ENCODE results near the gene SOST.

Gene SOST

DNA sequence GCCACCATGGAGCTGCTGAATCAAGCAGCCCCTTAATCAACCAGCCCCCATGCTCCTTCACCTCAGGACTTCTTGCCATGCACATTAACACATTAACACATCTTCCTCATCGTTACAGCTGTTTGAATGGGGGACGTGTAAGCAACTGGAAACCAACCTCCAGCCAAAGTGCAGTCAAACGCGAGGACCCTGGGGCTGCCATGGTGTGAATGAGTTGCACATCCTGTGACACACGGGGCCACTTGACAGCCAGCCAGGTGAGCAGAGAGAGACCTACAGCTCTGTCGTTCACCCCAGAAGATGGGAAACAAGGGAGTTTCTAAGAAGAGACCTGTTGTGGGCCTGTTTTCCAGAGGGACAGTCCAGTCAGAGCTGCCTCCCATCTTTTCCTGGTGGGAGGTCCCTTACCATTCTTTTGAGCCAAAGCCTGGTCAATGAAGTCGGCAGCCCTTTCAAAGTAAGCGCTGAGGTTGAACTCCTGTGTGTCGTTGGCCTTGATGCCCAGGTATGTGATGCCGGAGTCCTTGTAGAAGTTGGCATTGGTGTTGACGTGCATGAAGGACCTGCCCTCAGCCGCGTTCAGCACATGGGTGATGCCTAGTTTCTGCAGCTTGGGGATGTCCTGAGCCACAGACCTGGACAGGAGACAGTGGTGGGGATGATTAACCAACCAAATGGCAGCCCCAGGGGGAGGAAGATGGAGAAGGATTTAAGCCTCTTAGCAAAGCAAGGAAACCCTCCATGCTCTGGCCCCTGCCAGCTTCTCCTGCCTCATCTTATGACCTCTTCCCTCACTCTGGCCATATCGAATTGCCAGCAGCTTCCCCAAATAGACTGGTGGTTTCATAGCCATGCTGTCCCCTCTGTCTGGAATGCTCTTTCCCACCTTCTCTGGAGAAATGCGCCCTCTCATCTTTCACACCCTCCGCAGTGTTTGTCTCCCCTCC, 16.0 kb upstream of the SOST start:
- in situ Hi-C loops (cut with MboI; ENCODE audit: low sequenced_read_pairs): no loop called here

DNA sequence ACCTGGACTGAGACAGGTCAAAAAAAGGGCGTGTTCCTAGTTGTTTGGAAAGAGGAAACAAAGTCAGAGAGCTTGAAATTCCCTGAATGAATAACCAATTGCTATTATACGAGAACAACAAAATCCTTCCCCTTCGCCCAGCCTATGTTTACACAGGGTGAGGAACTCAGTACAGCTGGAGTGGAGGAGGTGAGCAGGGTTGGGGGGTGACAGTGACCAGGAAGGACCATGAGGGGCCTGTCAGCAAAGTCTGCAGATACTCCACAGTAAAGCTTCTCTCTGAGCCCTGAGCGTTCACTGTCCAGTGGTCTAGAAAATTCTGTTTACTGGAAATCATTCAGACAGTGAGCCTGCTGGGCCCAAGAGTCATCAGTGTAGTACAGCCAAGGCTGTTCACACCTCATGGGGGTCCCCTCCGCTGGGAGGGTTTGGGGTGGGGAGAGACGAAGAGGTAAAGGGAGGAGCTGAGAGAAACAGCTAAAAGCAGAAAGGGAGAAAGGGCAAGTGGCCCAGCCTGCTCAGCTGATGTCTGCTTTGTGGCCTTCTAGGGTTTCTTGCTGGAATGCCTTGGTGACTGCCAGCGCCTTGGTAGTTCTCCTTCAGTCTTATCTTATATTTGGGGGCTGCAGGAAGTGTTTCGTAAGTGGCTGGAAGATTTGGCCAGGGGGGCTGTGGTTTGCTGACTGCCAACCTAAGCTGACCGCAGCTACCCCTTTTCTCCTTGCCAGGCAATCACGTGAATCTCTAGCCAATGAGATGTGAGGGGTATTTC, 14.5 kb upstream of the SOST start:
- in situ Hi-C loops (cut with MboI; ENCODE audit: low sequenced_read_pairs): no loop called here

DNA sequence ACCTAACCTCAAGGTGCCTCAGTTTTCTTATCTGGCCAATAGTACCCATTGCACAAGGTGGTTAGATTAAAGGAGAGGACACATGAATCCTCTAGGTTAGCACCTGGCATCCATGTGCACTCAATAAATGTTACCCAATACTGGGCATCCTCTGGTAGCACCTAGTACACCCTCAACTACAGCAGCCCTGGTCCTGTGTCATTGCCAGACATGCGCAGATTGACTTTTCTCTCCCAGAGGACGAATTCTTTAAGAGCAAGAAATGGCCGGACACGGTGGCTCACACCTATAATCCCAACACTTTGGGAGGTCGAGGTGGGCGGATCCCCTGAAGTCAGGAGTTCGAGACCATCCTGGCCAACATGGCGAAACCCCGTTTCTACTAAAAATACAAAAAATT, 12.9 kb upstream of the SOST start:
- in situ Hi-C loops (cut with MboI; ENCODE audit: low sequenced_read_pairs): no loop called here

DNA sequence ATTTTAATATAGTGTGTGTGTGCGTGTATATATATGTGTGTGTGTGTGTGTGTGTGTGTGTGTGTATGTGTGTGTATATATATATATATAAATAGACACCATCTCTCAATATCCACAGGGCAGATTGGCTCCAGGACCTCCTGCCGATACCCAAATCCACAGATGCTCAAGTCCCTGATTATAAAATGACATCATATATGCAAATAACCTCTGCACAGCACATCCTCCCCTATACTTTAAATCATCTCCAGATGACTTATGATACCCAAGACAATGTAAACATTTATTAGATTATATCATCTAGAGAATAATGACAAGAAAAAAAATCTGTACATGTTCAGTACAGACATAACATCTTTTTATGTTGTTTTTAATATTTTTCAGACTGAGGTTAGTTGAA, 12.4 kb upstream of the SOST start:
- in situ Hi-C loops (cut with MboI; ENCODE audit: low sequenced_read_pairs): no loop called here

DNA sequence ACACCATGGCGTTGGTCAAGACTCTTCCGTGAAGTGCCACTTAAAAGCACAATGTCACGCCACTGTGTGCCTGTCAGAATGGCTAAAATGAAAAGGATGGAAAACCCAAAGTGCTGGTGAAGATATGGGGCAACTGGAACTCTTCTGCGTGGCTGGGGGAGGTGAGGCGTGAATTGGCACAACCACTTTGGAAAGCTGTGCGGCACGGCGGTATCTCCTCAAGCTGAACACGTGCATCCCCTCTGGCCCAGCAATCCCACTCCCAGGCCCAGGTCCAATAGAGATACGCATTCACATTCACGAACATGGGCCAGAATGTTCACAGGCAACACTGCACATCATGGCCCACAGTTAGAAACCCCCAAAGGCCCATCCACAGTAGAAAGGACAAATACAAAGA, 11.3 kb upstream of the SOST start:
- in situ Hi-C loops (cut with MboI; ENCODE audit: low sequenced_read_pairs): no loop called here

DNA sequence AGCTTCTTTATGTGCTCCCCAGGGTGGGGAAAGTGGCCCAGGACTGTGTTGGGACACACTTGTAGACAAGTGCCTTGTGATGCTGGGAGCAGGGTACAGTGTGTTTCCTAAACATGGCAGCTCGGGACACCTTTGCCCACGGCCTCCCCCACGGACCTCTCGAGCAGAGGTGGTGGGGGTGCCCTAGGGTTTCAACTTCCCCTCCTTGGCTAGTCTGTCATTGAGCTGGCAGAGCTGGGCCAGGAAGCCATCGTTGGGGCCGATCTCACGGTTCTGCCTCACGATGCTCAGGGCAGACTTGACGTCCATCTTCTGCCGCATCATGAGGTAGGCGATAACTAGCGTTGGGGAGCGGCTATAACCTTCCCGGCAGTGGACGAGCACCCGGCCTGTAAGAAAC, 10.8 kb upstream of the SOST start:
- in situ Hi-C loops (cut with MboI; ENCODE audit: low sequenced_read_pairs): no loop called here

DNA sequence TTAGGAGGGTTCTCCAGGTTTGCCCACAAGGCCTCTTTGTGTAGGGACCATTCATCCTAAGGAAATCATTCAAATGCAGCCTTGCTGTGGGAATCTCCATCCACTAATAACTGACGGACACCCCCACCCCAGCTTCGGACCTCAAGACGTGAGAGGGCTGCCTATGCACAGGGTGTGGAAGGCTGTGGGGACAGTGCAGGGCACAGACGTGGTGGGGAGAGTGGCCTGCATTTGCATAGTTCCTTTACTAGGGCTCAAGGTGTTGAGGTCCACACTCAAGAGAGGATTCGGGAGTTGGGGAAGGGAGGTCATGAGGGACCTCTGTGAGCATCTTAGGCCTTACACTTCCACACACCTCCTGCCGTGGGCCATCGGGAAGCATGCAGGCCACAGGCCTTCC, 10.4 kb upstream of the SOST start:
- in situ Hi-C loops (cut with MboI; ENCODE audit: low sequenced_read_pairs): no loop called here

DNA sequence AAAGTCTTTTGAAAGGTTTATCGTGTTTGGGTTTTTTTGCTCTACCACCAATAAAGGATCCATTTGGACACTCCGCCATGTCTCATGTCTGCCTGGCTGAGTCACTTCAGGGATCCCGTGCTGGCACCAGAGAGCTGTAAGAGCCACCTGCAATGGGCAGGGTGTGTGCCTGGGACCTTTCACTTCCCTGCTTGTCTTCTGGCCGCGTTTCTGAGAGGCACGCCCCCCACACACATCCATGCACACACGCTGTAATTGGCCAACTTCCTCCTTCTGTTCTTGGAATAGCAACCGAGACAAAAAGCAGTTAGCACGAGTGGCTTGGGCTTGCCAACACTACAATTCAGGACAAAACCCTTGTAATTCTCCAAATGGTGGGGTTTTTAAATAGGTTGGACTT, 9.8 kb upstream of the SOST start:
- in situ Hi-C loops (cut with MboI; ENCODE audit: low sequenced_read_pairs): no loop called here

DNA sequence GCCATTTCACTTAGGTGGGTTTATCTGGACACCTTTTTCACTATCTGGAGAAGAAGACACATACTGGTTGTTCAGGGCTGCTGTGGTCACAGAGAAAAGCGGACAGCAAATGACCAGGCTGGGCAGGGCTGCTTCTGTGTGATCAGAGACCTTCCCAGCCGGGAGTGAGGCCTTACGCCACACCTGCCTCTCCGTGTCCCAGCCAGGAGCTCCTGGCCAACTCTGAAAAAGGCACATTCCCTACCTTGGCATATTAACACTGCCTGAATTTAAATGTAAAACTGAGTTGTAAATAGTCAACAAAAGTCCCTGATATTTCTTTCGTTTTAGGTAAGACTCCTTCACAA, 9.1 kb upstream of the SOST start:
- in situ Hi-C loops (cut with MboI; ENCODE audit: low sequenced_read_pairs): no loop called here

DNA sequence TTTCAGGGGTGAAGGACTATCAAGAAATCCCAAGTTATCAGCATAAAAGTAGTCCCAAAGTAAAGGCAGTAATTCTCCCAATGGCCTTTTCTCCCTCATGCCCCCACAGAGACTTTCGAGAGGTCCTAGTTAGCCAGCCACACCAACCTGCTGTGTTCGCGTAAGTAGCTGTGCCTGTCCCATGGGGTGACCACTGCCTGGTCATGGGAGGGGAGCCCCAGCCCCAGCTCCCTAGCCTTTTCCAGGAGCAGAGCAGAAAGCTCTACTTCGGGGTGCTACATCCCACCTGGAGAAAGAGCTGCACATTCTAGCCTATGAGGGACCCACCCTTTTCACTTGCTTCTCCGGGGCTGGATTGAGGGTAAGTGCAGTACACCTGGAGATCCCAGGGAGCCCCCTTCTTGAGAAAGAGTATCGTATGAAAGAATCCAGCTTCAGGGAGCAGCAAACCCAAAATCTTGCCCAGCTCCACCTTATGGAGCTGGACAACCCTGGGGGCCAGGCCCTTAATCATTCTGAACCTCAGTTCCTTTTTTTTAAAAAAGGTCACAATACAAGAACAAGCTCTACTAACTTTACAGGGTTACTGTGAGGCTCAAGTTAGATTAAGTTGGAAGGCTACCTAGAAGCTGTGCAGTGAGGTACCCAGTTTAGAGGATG, 8.6 kb upstream of the SOST start:
- in situ Hi-C loops (cut with MboI; ENCODE audit: low sequenced_read_pairs): no loop called here

DNA sequence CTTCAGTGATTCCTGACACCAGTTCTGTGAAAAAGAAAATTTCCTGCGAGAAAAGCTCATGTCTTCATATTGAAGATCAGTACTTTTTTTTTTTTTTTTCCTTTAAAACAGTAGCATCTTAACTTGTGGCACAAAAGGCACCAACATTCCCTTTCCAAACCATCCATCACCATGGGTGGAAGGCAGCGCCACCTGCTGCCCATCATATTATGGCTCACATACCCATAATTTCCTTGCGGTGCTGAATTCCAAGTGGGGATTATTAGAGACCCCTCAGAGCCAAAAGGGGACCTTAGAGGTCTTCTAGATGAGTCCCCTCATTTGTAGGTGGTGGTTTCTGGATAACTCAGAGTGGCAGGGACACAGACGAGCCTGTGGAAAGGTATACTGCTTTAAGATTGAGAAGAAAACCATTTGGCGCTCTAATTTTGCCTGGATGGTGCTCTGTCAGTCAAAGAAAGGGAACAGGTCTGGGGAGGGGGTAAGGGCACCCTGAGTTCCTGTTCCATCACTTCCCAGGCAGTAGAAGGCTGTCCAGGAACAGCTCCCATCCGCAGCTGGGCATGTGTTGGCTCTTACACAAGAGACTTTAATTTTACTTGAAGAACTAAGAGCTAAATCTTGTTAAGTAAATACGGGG, 7.9 kb upstream of the SOST start:
- in situ Hi-C loops (cut with MboI; ENCODE audit: low sequenced_read_pairs): no loop called here

DNA sequence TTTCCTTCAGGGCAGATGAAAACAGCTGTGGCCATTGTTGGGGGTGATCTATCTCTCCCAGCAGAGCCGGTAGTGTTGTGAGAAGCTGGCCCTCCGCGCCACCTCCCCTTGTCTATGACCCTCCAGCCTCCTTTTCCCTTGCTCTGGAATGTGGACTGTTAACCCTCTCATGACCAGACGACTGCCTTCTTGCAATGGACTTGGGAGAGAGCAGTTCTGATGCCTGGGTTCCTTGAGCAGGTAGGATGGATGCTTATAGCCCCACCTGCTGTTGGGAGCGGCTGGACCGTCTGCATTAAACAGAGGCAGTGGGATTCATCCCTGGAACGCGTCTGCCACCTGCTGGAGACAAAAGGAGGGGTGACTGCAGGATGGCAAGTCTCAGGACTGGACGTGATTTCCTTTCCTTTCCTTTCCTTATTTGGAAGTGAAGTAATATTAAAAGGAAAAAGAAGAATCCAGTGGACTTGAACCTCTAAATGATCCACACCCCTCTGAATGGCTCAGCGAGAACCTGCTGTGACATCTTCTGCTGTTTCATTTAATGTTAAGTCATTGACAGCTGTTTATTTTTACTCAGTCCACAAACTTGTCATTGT, 1.8 kb upstream of the SOST start:
- in situ Hi-C loops (cut with MboI; ENCODE audit: low sequenced_read_pairs): loop anchor here (5.0 kb wide), 2 partner anchors 73 to 183 kb away; no protein-coding TSS in a partner anchor

DNA sequence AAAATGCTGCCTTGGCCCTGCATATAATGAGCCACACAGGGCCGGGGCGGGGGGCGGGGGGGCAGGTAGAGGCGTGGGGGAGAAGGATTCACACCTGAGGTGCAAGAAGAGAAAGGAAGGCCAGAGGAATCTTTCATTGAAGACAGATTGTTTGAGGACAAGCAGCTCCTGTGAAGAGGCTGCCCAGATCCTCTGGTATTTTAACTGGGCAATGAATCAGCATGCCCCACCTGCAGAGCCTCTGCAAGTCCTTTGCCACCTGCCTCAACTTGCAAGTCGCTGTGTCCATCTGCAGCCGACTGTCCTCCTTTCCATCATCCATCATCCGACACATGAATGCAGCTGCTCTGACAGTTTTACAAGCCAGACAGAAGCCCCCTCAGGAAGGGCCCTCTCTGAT, 1.2 kb upstream of the SOST start:
- in situ Hi-C loops (cut with MboI; ENCODE audit: low sequenced_read_pairs): loop anchor here (5.0 kb wide), 2 partner anchors 73 to 183 kb away; no protein-coding TSS in a partner anchor

DNA sequence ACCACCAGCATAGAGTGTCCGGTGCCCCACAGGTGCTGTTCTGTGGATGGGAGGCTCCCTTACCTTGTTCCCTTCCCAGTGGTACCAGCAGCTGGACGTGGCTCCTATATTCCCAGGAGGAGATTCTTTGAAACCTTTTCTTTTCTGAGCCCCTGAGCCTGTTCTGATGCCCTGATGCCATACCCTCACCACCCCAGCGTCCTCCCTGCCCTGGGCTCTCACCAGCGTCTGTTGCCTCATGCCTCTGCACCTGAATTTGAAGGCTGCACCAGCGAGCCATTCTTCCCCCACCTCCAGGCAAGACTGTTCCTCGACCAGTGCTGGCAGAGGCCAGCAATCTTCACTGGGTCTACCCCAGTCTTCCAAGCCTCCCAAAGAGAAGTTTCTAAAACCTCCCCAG, 505 bp downstream of the SOST start:
- in situ Hi-C loops (cut with MboI; ENCODE audit: low sequenced_read_pairs): no loop called here

DNA sequence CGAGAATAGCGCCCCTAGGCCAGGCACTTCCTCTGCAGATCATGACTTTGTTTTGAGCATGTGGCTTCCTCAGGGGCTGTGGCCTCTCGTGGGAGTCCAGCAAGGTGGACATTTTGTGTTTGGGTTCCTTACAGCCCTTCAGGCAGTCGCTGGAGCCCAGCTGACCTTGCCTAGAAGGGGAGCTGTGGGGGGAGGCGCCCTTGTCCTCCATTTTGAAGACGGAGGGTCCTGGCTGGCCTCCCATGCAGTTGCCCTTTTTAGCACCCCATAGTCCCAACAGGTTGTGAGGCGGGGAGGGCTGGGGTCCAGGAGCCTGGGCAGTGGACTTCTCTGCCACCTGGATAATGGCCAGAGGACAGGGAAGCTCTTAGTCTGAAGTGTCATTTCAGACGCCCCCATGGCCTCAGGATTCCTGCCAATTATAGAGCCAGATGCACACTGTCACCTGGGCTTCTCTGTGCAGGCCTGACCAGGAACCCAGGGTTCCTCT, 1.4 kb downstream of the SOST start:
- in situ Hi-C loops (cut with MboI; ENCODE audit: low sequenced_read_pairs): no loop called here

DNA sequence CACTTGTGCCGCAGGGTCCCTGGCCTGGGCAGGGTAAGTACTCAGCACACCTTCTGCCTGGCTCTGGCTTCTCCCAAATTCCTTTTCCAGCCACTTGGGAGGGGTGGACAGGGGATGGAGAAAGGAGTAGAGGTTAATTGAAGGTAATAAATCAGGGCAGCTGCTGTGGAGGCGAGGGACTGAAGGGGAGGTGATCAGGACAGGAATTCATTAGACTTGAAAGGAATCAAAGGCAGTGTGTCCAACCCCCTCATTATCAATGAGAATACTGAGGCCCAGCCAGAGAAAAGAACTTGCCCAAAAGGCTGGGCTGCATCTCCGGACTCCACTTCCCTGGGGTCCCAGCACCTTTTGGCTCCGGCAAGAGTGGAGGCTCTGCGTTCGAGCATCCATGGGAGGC, 2.4 kb downstream of the SOST start:
- in situ Hi-C loops (cut with MboI; ENCODE audit: low sequenced_read_pairs): no loop called here

DNA sequence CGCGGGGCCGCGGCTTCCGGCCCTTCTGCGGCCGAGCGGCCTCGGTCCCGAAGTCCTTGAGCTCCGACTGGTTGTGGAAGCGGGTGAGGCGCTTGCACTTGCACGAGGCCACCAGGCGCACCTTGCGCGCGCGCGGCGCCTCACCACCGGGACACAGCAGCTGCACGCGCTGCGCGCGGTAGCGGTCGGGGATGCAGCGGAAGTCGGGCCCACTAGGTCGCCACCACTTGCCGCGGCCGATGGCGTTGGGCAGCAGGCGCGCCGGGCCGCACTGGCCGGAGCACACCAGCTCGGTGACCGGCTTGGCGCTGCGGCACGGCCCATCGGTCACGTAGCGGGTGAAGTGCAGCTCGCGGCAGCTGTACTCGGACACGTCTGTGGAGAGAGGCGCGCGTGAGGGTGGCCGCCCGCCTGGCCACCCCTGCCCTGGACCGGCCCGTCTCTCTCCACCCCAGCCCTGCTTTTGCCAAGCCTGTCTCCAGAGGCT, 3.2 kb downstream of the SOST start:
- in situ Hi-C loops (cut with MboI; ENCODE audit: low sequenced_read_pairs): no loop called here

DNA sequence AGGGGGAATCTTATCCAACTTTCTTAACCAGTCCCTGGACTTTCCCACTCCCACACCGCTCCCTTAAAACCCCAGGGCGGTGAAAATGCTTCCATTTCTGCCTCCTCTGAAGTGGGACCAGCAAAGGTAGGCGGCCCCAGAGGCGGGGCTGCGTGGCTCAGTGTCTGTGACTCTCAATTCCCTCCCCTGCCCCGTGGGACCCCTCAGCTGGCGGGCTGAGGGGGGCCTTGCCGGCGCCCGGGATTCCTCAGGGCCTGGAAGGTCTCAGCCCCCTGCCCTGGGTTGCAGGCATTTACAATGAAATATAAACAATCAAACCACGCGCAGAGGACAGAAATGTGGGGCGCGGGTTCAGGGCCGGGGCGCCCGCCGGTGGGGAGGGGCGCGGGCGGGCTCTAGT, 3.6 kb downstream of the SOST start:
- in situ Hi-C loops (cut with MboI; ENCODE audit: low sequenced_read_pairs): no loop called here

DNA sequence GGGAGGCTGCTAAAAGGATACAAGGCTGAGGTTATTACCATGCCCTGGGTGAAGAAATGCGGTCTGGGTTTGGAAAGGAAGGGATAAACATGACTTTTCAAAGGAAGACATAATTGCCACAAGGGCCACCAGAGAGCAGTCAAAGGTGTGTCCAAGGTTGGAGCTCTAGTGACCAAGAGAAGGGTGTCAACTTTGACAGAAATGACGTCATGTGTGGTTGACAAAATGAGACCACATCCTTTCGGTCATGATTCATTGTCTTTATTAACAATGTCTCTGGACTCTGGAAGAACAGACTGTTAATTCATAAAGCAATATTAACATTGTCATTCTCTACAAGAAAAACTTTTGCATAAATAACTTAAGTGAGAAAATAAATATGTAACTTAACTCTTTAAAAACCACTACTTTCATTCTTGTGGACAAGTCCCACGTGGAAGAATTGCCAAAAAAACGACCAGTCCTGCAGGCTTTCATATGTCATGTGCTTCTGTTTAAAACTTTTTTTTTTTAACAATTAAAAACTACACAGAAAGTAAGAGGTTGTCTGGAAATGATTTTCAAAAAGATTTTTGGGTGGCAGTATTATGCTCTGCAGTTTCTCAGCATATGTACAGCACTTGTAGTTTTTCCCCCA, 5.0 kb downstream of the SOST start:
- in situ Hi-C loops (cut with MboI; ENCODE audit: low sequenced_read_pairs): no loop called here

DNA sequence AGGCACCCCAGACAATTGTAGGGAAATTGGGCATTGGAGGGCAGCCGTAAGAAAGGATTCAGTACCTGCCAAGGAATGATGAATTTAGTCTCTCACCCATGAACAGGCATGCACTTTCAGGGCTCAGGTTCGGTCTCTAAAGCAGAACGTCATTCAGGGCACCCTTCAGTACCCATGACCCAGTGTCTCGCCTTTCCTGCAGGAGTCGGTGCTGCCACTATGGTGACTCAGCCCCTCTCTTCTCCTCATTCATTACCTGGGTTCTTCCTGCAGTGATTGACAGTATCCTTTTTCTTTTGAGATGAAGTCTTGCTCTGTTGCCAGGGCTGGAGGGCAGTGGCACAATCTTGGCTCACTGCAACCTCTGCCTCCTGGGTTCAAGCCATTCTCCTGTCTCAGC, 8.4 kb downstream of the SOST start:
- in situ Hi-C loops (cut with MboI; ENCODE audit: low sequenced_read_pairs): no loop called here

Data from HL-60/S4 (cell line).